GM12864 (cell line): ENCODE results near the gene HDAC9.
"Not testable (repeated sequence)": the region's sequence is repeated elsewhere in the genome, so short reads cannot be mapped to it uniquely, and the experiment has no call there.

Source experiments
- DNase-seq: peaks from one replicate; pipeline ENCODE4 v3.0.0-alpha.2; 2011; ENCODE audit warnings: low read depth
- H3K4me3 ChIP-seq: 2 replicates; pipeline ENCODE4 v1.5.1; 2011; ENCODE audit warnings: mild to moderate bottlenecking, low read depth, low read length, control low read depth
- TF ChIP-seq, protein P1 (sequence below): IDR thresholded peaks from 2 replicates; pipeline ENCODE4 v1.5.1; 2011; ENCODE audit warnings: low read depth, mild to moderate bottlenecking, moderate library complexity, low read length, control low read depth, inconsistent platforms; ENCODE audit errors: missing control alignments

Gene HDAC9

DNA sequence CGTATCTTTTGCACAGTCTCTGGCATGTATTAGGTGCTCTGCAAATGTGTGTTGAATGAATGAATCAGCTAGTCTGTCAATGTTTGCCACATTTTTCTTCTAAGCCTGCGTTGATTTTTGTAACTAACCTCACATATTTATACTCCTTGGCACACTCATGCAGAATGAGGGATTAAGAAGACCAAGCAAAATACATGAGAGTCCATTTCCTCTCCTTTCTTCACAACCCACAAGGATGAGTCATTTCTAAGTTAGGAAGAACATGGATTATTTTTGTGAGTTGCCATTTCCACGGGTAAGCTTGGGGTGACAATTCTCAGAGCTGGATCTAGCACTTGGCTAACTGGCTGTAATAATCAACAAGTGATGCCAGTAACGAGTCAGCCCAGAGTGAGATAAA, 463.1 kb downstream of the HDAC9 start:
- TF ChIP-seq, protein P1, sequence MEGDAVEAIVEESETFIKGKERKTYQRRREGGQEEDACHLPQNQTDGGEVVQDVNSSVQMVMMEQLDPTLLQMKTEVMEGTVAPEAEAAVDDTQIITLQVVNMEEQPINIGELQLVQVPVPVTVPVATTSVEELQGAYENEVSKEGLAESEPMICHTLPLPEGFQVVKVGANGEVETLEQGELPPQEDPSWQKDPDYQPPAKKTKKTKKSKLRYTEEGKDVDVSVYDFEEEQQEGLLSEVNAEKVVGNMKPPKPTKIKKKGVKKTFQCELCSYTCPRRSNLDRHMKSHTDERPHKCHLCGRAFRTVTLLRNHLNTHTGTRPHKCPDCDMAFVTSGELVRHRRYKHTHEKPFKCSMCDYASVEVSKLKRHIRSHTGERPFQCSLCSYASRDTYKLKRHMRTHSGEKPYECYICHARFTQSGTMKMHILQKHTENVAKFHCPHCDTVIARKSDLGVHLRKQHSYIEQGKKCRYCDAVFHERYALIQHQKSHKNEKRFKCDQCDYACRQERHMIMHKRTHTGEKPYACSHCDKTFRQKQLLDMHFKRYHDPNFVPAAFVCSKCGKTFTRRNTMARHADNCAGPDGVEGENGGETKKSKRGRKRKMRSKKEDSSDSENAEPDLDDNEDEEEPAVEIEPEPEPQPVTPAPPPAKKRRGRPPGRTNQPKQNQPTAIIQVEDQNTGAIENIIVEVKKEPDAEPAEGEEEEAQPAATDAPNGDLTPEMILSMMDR, result no peak
- H3K4me3 ChIP-seq, result no peak overlapping the region
- no peak for DNase-seq

DNA sequence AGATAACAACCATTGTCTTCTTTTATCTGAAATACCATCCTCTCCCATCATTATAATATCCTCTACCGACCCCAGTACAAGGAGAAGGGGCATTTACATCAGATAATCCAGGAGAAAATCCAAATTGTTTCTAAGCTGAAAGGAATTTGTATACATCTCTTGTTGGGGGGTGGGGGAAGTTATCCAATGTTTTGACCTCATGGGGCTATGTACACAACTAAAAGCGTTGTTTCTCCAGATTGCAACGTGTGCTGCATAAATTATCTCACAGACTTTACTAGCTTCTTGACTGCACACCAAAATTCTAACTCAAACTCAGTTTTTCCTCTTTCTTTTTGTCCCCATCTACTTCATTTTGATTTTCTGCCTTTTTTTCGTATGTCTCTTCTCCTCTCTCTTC, 465.2 kb downstream of the HDAC9 start:
- TF ChIP-seq, protein P1, result no peak
- DNase-seq, result no peak
- no peak overlapping the region for H3K4me3 ChIP-seq

DNA sequence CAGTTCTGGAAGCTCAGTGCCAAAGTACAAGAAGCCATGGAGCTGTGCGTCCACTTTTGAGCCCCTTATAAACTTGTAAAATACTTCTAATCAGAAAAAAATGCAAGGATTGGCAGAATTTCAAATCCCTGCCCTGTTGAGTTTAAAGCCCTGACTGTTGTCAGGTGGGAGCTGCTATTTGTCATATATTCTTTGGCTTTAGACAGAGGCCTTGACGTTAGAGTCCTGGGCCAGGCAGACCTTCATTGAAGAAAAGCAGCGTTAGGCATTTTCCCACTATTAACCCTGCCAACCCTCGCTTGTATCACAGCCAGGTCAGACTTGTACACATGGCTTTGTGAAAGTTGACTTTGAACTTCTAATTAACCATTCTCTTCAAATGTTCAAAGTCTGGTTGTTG, 466.5 kb downstream of the HDAC9 start:
- no peak for DNase-seq
- H3K4me3 ChIP-seq, result no peak overlapping the region
- TF ChIP-seq, protein P1, result no peak

DNA sequence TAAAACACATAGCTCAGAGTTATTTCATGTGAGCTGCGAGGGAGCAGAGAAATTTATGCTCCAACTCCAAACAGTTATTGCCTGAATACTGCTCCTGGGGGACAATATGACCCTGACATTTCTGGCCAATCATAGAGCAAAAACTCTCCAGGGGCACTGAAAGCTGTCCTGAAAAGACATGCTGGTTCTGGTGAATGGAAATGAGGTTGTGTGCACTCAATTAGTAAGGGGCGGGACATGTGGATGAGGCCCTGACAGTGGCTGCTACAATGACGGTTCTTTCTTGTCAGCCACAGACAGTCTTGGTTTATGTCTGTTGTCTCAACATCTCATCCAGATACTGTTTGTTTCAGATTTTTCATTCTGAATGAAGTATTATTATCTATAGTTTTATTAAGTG, 470.1 kb downstream of the HDAC9 start:
- no peak overlapping the region for H3K4me3 ChIP-seq
- no peak for DNase-seq
- TF ChIP-seq, protein P1, result no peak

DNA sequence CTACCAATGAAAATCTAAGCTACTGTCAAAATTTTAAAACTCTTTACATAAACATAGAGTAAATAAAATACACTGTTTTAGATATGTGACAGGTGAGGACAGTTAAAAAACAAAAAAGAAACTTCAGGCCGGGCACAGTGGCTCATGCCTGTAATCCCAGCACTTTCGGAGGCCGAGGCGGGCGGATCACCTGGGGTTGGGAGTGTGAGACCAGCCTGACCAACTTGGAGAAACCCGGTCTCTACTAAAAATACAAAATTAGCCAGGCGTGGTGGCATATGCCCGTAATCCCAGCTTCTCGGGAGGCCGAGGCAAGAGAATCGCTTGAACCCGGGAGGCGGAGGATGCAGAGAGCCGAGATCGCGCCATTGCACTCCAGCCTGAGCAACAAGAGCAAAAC, 472.2 kb downstream of the HDAC9 start:
- H3K4me3 ChIP-seq, DNase-seq: not testable (repeated sequence)

DNA sequence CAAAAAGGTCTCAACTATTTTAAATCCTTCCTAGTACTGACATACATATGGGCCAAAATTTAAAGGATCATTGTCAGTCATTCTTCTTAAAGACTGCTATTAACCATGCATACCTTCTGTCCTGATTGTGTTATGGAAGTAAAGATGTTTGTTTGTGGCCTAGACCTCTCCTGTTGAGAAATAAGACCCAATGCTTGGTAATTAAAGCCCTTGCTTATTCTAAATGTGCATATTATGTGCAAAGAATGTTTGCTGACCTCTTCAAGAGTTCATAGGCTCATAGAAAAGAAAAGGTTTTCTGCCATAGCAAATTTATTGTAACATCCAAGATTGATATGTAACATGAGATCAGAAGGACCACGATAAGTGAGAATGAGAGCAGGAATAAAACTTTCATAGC, 476.3 kb downstream of the HDAC9 start:
- TF ChIP-seq, protein P1, result no peak
- H3K4me3 ChIP-seq, result no peak overlapping the region
- DNase-seq, result no peak

DNA sequence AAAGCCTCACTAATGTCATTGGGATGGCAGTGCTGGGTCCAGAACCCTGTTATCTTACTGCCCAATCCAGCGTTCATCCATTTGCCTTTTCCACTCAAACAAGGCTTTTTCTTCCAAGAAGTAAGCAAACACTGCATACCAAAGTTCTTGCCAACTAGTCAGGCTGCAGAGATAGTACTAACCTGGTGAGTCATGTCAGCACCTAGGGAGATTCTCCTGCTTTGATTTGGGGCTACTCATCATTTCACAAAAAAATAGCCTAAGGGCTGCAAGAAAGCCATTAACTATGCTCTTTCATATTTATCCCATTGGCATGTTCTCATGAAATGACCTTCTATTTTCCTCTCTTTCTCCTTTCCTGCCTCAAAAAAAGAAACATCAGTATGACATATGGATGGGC, 479.3 kb downstream of the HDAC9 start:
- DNase-seq, result no peak
- no peak overlapping the region for H3K4me3 ChIP-seq
- TF ChIP-seq, protein P1, result no peak

DNA sequence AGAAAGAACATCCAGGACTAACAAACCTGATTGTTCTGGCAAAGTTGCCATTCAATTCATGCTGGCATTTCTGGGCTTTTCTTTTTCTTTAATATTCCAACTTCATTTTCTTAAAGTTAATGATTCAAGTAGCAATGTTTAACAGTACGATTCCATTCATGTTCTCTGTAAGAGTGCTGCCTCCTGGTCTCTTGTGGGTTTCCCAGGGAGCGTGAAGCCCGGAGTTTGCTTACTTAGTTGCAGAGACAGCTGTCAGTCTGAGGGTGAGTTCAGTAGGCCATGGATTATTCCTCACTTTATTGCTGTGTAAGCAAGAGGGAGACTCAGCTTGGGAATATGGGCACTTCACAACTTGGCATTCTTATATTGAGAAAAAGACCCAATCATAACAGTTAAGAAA, 479.7 kb downstream of the HDAC9 start:
- TF ChIP-seq, protein P1, result no peak
- no peak overlapping the region for H3K4me3 ChIP-seq
- DNase-seq, result no peak
